ENCODE measurements around the gene ATN1. TPM values are rescaled to one million over a fixed set of nuclear protein-coding genes. Genes with fewer than 3 reads are reported as not detected.

ATN1 gene
- total and polyA plus RNA-seq, 2 of the 4 experiments (the other 2 are of a cell fraction): 3.4 to 58.7 TPM

GRCh38 chr12:6948873-6949594 lies 21.3 kb downstream of the ATN1 start:
- no peak overlapping the region for H3K4me2 ChIP-seq (ENCODE audit: low read depth, low read length)
- H3K79me1 ChIP-seq (ENCODE audit: low read depth in 1 of 2, low read length in 2 of 2): peaks cover 8 to 13% of the 10 kb centered on the region in 2 experiments; a peak in 3 of 4 replicates
- dilution Hi-C loops (cut with HindIII; ENCODE audit: low sequenced_read_pairs, unreplicated experiment) (no loop called here), intact Hi-C loops (cut with micrococcal nuclease) (no loop called here), in situ Hi-C loops (cut with MboI; ENCODE audit: low sequenced_read_pairs) (loop anchor here (10.0 kb wide), 1 partner anchor 166 kb away; no protein-coding TSS in a partner anchor)
- H3K4me1 ChIP-seq (ENCODE audit: control insufficient read depth, insufficient read depth, low read length): peaks cover 5% of the 10 kb centered on the region; the same call in 1 of the 2 replicates
- H3K27ac ChIP-seq (ENCODE audit: insufficient read depth, low read length): no peak overlapping the region
- H3K27me3 ChIP-seq (ENCODE audit: control insufficient read depth, insufficient read depth, low read length): no peaks in the 10 kb centered on the region
- 88% methylated on average over 8 of the region's 15 CpGs; no CpG with 5 or more reads in 1 of the 2 experiments for WGBS, 2 experiments (ENCODE audit: extremely low coverage in 2 of 2, insufficient read length in 1 of 2)
- H3K56ac ChIP-seq (ENCODE audit: extremely low read depth, insufficient read depth, low read length): no peak overlapping the region
- H2AFZ ChIP-seq (replicated peaks; ENCODE audit: low read length, poor library complexity): no peak overlapping the region
- H3K18ac ChIP-seq (ENCODE audit: low read depth, low read length): no peak overlapping the region
- H3K4me3 ChIP-seq (ENCODE audit: insufficient read depth, low read depth, low read length): no peak overlapping the region
- no peak overlapping the region for H3K14ac ChIP-seq (replicated peaks; ENCODE audit: low read depth, low read length)
- no peak overlapping the region for H2BK20ac ChIP-seq (ENCODE audit: low read depth, low read length)
- POLR2A ChIA-PET (ENCODE audit: unreplicated experiment): no interaction called here
- no peak overlapping the region for H4K5ac ChIP-seq (ENCODE audit: low read depth, low read length)
- BruUV-seq (replicated peaks): no TSS peak
- no peak overlapping the region for H2BK120ac ChIP-seq (ENCODE audit: low read depth, low read length)
- H2AK9ac ChIP-seq (replicated peaks; ENCODE audit: low read depth, low read length, poor library complexity): no peak overlapping the region
- 0 out of 2 replicates have a peak, but pooled peaks cover 2% of the 10 kb centered on the region for H3K9me1 ChIP-seq (ENCODE audit: insufficient read depth, low read length)
- H3K9me3 ChIP-seq (ENCODE audit: control insufficient read depth, insufficient read depth, low read length): no peaks in the 10 kb centered on the region
- H2AK5ac ChIP-seq (ENCODE audit: low read depth, low read length): no peak overlapping the region
- no peak for TF ChIP-seq RCOR1 (IDR thresholded peaks at IDR 0.05; ENCODE audit: insufficient replicate concordance, low read length)
- DNase-seq: no peak
- H3K23ac ChIP-seq (ENCODE audit: low read depth, low read length): no peak overlapping the region
- no peak overlapping the region for H2BK5ac ChIP-seq (ENCODE audit: low read depth, low read length, poor library complexity, severe bottlenecking)
- CTCF ChIA-PET: interaction anchor here (0.6 kb wide), 2 partner anchors 79 to 224 kb away, joined by 3 to 4 read pairs; no protein-coding TSS in a partner anchor
- no peaks in the 10 kb centered on the region for H4K20me1 ChIP-seq (ENCODE audit: insufficient read depth, low read length)
- no peak overlapping the region for H3K9ac ChIP-seq (ENCODE audit: low read depth, low read length)
- H4K8ac ChIP-seq (ENCODE audit: low read depth in 2 of 2, low read length in 2 of 2): no peak overlapping the region
- no peak overlapping the region for H4K91ac ChIP-seq (ENCODE audit: insufficient read depth, low read depth, low read length)
- H3K4ac ChIP-seq (ENCODE audit: low read depth, low read length): no peak overlapping the region
- ATAC-seq (ENCODE audit: low read depth): no peak
- H3K36me3 ChIP-seq (ENCODE audit: control insufficient read depth, insufficient read depth, low read length): peaks cover 4% of the 10 kb centered on the region
- no peak overlapping the region for H2BK15ac ChIP-seq (ENCODE audit: low read depth, low read length)

Data from IMR-90 (cell line).